HG03460 (cell line): Measurements from ENCODE around the gene LPIN2.

Experiments used
- ATAC-seq: cut with Tn5 transposase; IDR thresholded peaks from one replicate; pipeline ENCODE4 v1.9.1; 2021; ENCODE audit not compliant: unreplicated experiment

LPIN2 gene

GRCh38 chr18:2964361-2965010, 48.5 kb downstream of the LPIN2 start:
- ATAC-seq: no peak
